Heart right ventricle (tissue), 16 donors: ENCODE measurements around the gene TCTN1. TPM values are rescaled to one million over a fixed set of nuclear protein-coding genes. Genes with fewer than 3 reads are reported as not detected.
"Not testable (repeated sequence)": the region's sequence is repeated elsewhere in the genome, so short reads cannot be mapped to it uniquely, and the experiment has no call there.

Experiments used
- ATAC-seq, 8 donors: fragments of 200-7000 bp; cut with Tn5 transposase; one replicate each; pipeline ENCODE4 v1.9.1; 2020; ENCODE audit warnings: mild to moderate bottlenecking in 8 of 8, moderate library complexity in 8 of 8, moderate number of reproducible peaks in 1 of 8
- DNase-seq, 2 donors: peaks; one replicate each; pipeline ENCODE4 v3.0.0-alpha.2; 2020
- H3K27ac ChIP-seq, 10 donors: fragments of 200-600 bp; sonication (generic) in 2 of 10; one replicate each; pipeline versions ENCODE4 v1.5.0 to v1.8.0; 2020 to 2022; ENCODE audit warnings: mild to moderate bottlenecking in 3 of 10
- H3K27me3 ChIP-seq, 7 donors: fragments of 200-600 bp; one replicate each; pipeline ENCODE4 v1.8.0; 2021 to 2022; ENCODE audit warnings: mild to moderate bottlenecking in 2 of 7
- H3K36me3 ChIP-seq, 9 donors: fragments of 200-600 bp; sonication (generic) in 1 of 9; one replicate each; pipeline versions ENCODE4 v1.5.0 to v1.8.0; 2020 to 2022; ENCODE audit warnings: mild to moderate bottlenecking in 2 of 9
- H3K4me1 ChIP-seq, 9 donors: fragments of 200-600 bp; sonication (generic) in 1 of 9; one replicate each; pipeline versions ENCODE4 v1.5.0 to v1.8.0; 2020 to 2022; ENCODE audit warnings: mild to moderate bottlenecking in 4 of 9
- H3K4me3 ChIP-seq, 10 donors: fragments of 200-600 bp; sonication (generic) in 2 of 10; one replicate each; pipeline versions ENCODE4 v1.5.0 to v1.8.0; 2020 to 2022; ENCODE audit warnings: mild to moderate bottlenecking in 7 of 10, moderate library complexity in 2 of 10
- H3K9me3 ChIP-seq, 11 donors: fragments of 200-600 bp in 10 of 11; sonication (generic) in 2 of 11; one replicate each; pipeline versions ENCODE4 v1.5.0 to v1.8.0; 2013 to 2022; ENCODE audit warnings: mild to moderate bottlenecking in 2 of 11, control low read depth in 1 of 11, moderate library complexity in 1 of 11
- CTCF ChIP-seq, 9 donors: fragments of 200-600 bp; sonication (generic) in 2 of 9; IDR thresholded peaks; one replicate each; pipeline versions ENCODE4 v1.5.0 to v1.8.0; 2021 to 2022; ENCODE audit warnings: antibody characterized with exemption in 9 of 9, mild to moderate bottlenecking in 5 of 9, moderate library complexity in 1 of 9
- WGBS, 2 donors: extraction: QIAGEN DNeasy Blood & Tissue Kit; methylation state at CpG; one replicate each; pipeline ENCODE4 v1.1.7; 2013; ENCODE audit warnings: inconsistent platforms in 1 of 2; 5-methylcytosine and 5-hydroxymethylcytosine counted together
- intact Hi-C, 10 donors: fragments of 100-400 bp; cut with DNase I; formaldehyde crosslinking; loops; one replicate each; pipeline versions ENCODE4 v1.11.1 to v1.14.2; 2022
- polyA plus RNA-seq, 2 donors: library from polyadenylated mRNA; stranded (reverse); fragments of 200-250 nt; gene quantifications; one replicate each; pipeline ENCODE4 v1.2.3, GENCODE V29; 2013
- total RNA-seq, 10 donors: library from RNA; stranded (reverse); fragmentation: NEBNext Ultra II Directional in 3 of 10; extraction: Animal tissue kit (Norgen Biotek cat#: 25700) in 3 of 10; gene quantifications; one replicate each; pipeline versions ENCODE4 v1.2.1 to v1.2.4, GENCODE V29; 2021 to 2023
- donor health status: Arrhythmogenic right ventricular cardiomyopathy.
- donor health status: ischemic (EF 13 %, LVEDD 7.1; RV severe dilation, severe dysfunction).
- donor health status: healthy with polysubstance abuse.
- donor health status: DM: no; HTN: yes; CAD: no.
- donor health status: DM: no; HTN: no; CAD: no.
- donor health status: ischemic (EF 25% LVEDD 6.9; RV normal size, moderate dysfunction).
- donor health status: ischemic (EF 25% LVEDD 5.7; RV mildly dilated, moderate dysfunction).
- donor health status: healthy.
- donor health status: DM: yes; HTN: yes; CAD: no.
- donor health status: Ischemic cardiomyopathy.
- donor health status: ischemic (EF 35%, LVEDD 5.7; RV mildly dilated, moderate dysfunction).
- donor health status: nonischemic (EF 11% LVEDD 7.7; RV severe dilation, severe dysfunction).
- donor health status: DM: yes; HTN: yes; CAD: no.
- donor health status: PGD.
- donor health status: ischemic (EF 29% LVEDD 5.4; RV normal size, mild dysfunction).
- donor health status: nonischemic (EF 23%, LVEDD 6.1; RV moderate dilation, normal function).

Gene TCTN1
- total and polyA plus RNA-seq, 12 donors: 14.2 to 49.6 (median 25.2) TPM

GRCh38 chr12:110566993-110567392 lies 46.9 kb upstream of the TCTN1 start:
- H3K27me3 ChIP-seq: no peaks in the 10 kb centered on the region
- TF ChIP-seq CTCF (IDR thresholded peaks at IDR 0.05): no peak
- H3K4me3 ChIP-seq: no peak overlapping the region
- 91 to 94% methylated on average over 5 of the region's 5 CpGs for WGBS, 2 donors
- no peak for DNase-seq
- ATAC-seq: peak in 1 of 8 donors; percentile 35
- H3K27ac ChIP-seq: peak overlapping the region in 5 of 10 donors; percentile 7 to 69 (median 45)
- H3K36me3 ChIP-seq: peaks cover 0 to 6% (median 0%) of the 10 kb centered on the region in 9 donors
- peaks cover 4 to 61% (median 49%) of the 10 kb centered on the region in 9 donors for H3K4me1 ChIP-seq
- peaks cover 0 to 23% (median 5%) of the 10 kb centered on the region in 11 donors for H3K9me3 ChIP-seq
- intact Hi-C loops: no loop called here

GRCh38 chr12:110568752-110569151 lies 45.2 kb upstream of the TCTN1 start:
- ATAC-seq (no peak), DNase-seq (no peak)
- peaks cover 0 to 49% (median 40%) of the 10 kb centered on the region in 9 donors for H3K4me1 ChIP-seq
- no peaks in the 10 kb centered on the region for H3K27me3 ChIP-seq
- H3K27ac ChIP-seq: peak overlapping the region in 1 of 10 donors; percentile 52
- H3K36me3 ChIP-seq: peaks cover 0 to 6% (median 0%) of the 10 kb centered on the region in 9 donors
- H3K4me3 ChIP-seq: no peak overlapping the region
- no peak for TF ChIP-seq CTCF (IDR thresholded peaks at IDR 0.05)
- H3K9me3 ChIP-seq: peaks cover 0 to 33% (median 5%) of the 10 kb centered on the region in 11 donors
- WGBS, 2 donors: 97 to 100% methylated on average over 6 of the region's 6 CpGs
- intact Hi-C loops: no loop called here

- H3K36me3 ChIP-seq, intact Hi-C loops, H3K27me3 ChIP-seq, ATAC-seq, H3K27ac ChIP-seq, DNase-seq, H3K4me3 ChIP-seq: not testable (repeated sequence)
- peaks cover 0 to 33% (median 5%) of the 10 kb centered on the region in 11 donors for H3K9me3 ChIP-seq
- no CpG with 5 or more reads among the region's 2 CpGs for WGBS, 2 donors
- peaks cover 0 to 49% (median 40%) of the 10 kb centered on the region in 9 donors for H3K4me1 ChIP-seq
Measured at GRCh38 chr12:110569838-110570237, 44.1 kb upstream of the TCTN1 start.

- DNase-seq: not testable (repeated sequence)
Measured at GRCh38 chr12:110570798-110571197, 43.1 kb upstream of the TCTN1 start.

GRCh38 chr12:110574044-110574443 lies 39.9 kb upstream of the TCTN1 start:
- Histone ChIP-seq H3K36me3 (peaks cover 0 to 6% (median 0%) of the 10 kb centered on the region in 9 donors), H3K27ac (peak overlapping the region in 9 of 10 donors; percentile 41 to 75 (median 73)), H3K4me3 (no peak overlapping the region), H3K4me1 (peaks cover 0 to 71% (median 45%) of the 10 kb centered on the region in 9 donors), H3K9me3 (peaks cover 0 to 33% (median 5%) of the 10 kb centered on the region in 11 donors), H3K27me3 (no peaks in the 10 kb centered on the region)
- ATAC-seq (no peak), DNase-seq (no peak)
- no peak for TF ChIP-seq CTCF (IDR thresholded peaks at IDR 0.05)
- intact Hi-C loops: no loop called here
- WGBS, 2 donors: 39 to 54% methylated on average over 1 of the region's 1 CpG

More at GRCh38 chr12:110570798-110571197, 43.1 kb upstream of the TCTN1 start:
- WGBS, 2 donors: 98% methylated on average over 16 of the region's 16 CpGs
- intact Hi-C loops, H3K27me3 ChIP-seq, H3K27ac ChIP-seq, ATAC-seq, H3K36me3 ChIP-seq, H3K4me3 ChIP-seq: not testable (repeated sequence)
- peaks cover 0 to 33% (median 5%) of the 10 kb centered on the region in 11 donors for H3K9me3 ChIP-seq
- H3K4me1 ChIP-seq: peaks cover 0 to 52% (median 40%) of the 10 kb centered on the region in 9 donors

GRCh38 chr12:110574717-110575230 lies 39.2 kb upstream of the TCTN1 start:
- H3K27me3 ChIP-seq, intact Hi-C loops, H3K4me3 ChIP-seq, H3K36me3 ChIP-seq, ATAC-seq, DNase-seq: not testable (repeated sequence)
- Histone ChIP-seq H3K27ac (peak overlapping the region; percentile 41 to 75 (median 68)), H3K4me1 (peaks cover 0 to 78% (median 51%) of the 10 kb centered on the region in 9 donors), H3K9me3 (peaks cover 0 to 25% (median 5%) of the 10 kb centered on the region in 11 donors)
- 88 to 89% methylated on average over 10 of the region's 10 CpGs for WGBS, 2 donors
